ENCODE data around the gene SLC47A1. TPM values are rescaled to one million over a fixed set of nuclear protein-coding genes. Genes with fewer than 3 reads are reported as not detected.
A peak's percentile ranks its signal among the peaks of the same experiment; 100 is the strongest.

Gene SLC47A1
- total and polyA plus RNA-seq, 2 of the 13 experiments (the other 11 are each of a cell fraction or from before 2014, with no cell fraction given), result 42.1 to 67.5 TPM

GRCh38 chr17:19538095-19539039, 4.7 kb downstream of the SLC47A1 start (continued):
- TF ChIP-seq ZFYVE20 (CRISPR knock-in tag; IDR thresholded peaks at IDR 0.05; ENCODE audit: borderline replicate concordance, low read depth) (no peak), U2AF1 (optimal IDR thresholded peaks at IDR 0.05; ENCODE audit: low read depth, low read length) (no peak), PHB2 (IDR thresholded peaks at IDR 0.05; ENCODE audit: partially characterized antibody) (no peak), JUNB (CRISPR knock-in tag; IDR thresholded peaks at IDR 0.05; ENCODE audit: borderline replicate concordance) (no peak; the same call in 1 of the 2 replicates), ZNF142 (CRISPR knock-in tag; IDR thresholded peaks at IDR 0.05) (peak; percentile 54; the same call in 1 of the 2 replicates), PAF1 (CRISPR knock-in tag; IDR thresholded peaks at IDR 0.05) (no peak), ZHX2 (IDR thresholded peaks at IDR 0.05; ENCODE audit: low read depth) (no peak), ZHX2 (CRISPR knock-in tag; IDR thresholded peaks at IDR 0.05; ENCODE audit: borderline replicate concordance) (no peak), JUND (CRISPR knock-in tag; IDR thresholded peaks at IDR 0.05) (peak; percentile 79), NKX3-1 (CRISPR knock-in tag; IDR thresholded peaks at IDR 0.05) (no peak; the same call in 1 of the 2 replicates), NR2F2 (IDR thresholded peaks at IDR 0.05; ENCODE audit: borderline replicate concordance, low read depth) (peak; percentile 81; the same call in 1 of the 2 replicates), MED1 (CRISPR knock-in tag; IDR thresholded peaks at IDR 0.05) (peak; percentile 95), PREB (CRISPR knock-in tag; IDR thresholded peaks at IDR 0.05) (no peak), NFE2L1 (CRISPR knock-in tag; IDR thresholded peaks at IDR 0.05; ENCODE audit: borderline replicate concordance) (no peak), THAP11 (CRISPR knock-in tag; IDR thresholded peaks at IDR 0.05) (peak; percentile 75), ZNF446 (CRISPR knock-in tag; IDR thresholded peaks at IDR 0.05) (no peak), FOXK2 (IDR thresholded peaks at IDR 0.05) (no peak)
